NCI-H1105 (cell line): ENCODE measurements around the gene KCNQ2.
A peak's percentile ranks its signal among the peaks of the same experiment; 100 is the strongest.

Experiments
- DNase-seq: peaks from one replicate; lab custom pipeline; 2025; lab: John Stamatoyannopoulos, UW

The KCNQ2 gene

GRCh38 chr20:63434599-63435378, 37.7 kb downstream of the KCNQ2 start:
- peak; percentile 49 for DNase-seq

GRCh38 chr20:63433756-63434531, 38.5 kb downstream of the KCNQ2 start:
- no peak for DNase-seq

GRCh38 chr20:63433351-63433750, 39.1 kb downstream of the KCNQ2 start:
- DNase-seq = no peak

GRCh38 chr20:63432577-63433325, 39.7 kb downstream of the KCNQ2 start:
- DNase-seq = no peak

- DNase-seq = no peak
Observed at GRCh38 chr20:63431944-63432343, 40.5 kb downstream of the KCNQ2 start.

GRCh38 chr20:63430891-63431290, 41.6 kb downstream of the KCNQ2 start:
- no peak for DNase-seq

- DNase-seq = no peak
Observed at GRCh38 chr20:63429992-63430391, 42.5 kb downstream of the KCNQ2 start.

- DNase-seq = no peak
Observed at GRCh38 chr20:63428906-63429575, 43.4 kb downstream of the KCNQ2 start.

GRCh38 chr20:63427724-63428330, 44.6 kb downstream of the KCNQ2 start:
- no peak for DNase-seq

GRCh38 chr20:63427206-63427605, 45.2 kb downstream of the KCNQ2 start:
- no peak for DNase-seq

- no peak for DNase-seq
Observed at GRCh38 chr20:63425846-63426485, 46.5 kb downstream of the KCNQ2 start.

- DNase-seq = no peak
Observed at GRCh38 chr20:63424613-63425012, 47.8 kb downstream of the KCNQ2 start.

- no peak for DNase-seq
Observed at GRCh38 chr20:63423751-63424150, 48.7 kb downstream of the KCNQ2 start.

GRCh38 chr20:63422653-63423052, 49.8 kb downstream of the KCNQ2 start:
- no peak for DNase-seq

GRCh38 chr20:63421913-63422312, 50.5 kb downstream of the KCNQ2 start:
- no peak for DNase-seq

GRCh38 chr20:63421094-63421692, 51.3 kb downstream of the KCNQ2 start:
- no peak for DNase-seq

GRCh38 chr20:63420359-63421093, 51.9 kb downstream of the KCNQ2 start:
- no peak for DNase-seq

- no peak for DNase-seq
Observed at GRCh38 chr20:63419299-63419698, 53.2 kb downstream of the KCNQ2 start.

- no peak for DNase-seq
Observed at GRCh38 chr20:63418617-63419016, 53.8 kb downstream of the KCNQ2 start.

- no peak for DNase-seq
Observed at GRCh38 chr20:63417738-63418120, 54.7 kb downstream of the KCNQ2 start.
